Mucosa of stomach (tissue), 1 donor: ENCODE measurements around the gene KLRD1.
"Not testable (repeated sequence)": the region's sequence is repeated elsewhere in the genome, so short reads cannot be mapped to it uniquely, and the experiment has no call there.

Experiments used
- H3K27me3 ChIP-seq: one replicate; pipeline ENCODE4 v1.7.0; 2013; ENCODE audit warnings: mild to moderate bottlenecking, low read length; ENCODE audit not compliant: control insufficient read depth, insufficient read depth
- H3K36me3 ChIP-seq: one replicate; pipeline ENCODE4 v1.7.0; 2013; ENCODE audit warnings: low read length; ENCODE audit not compliant: control insufficient read depth, insufficient read depth
- H3K4me1 ChIP-seq: one replicate; pipeline ENCODE4 v1.7.0; 2013; ENCODE audit warnings: mild to moderate bottlenecking, low read length; ENCODE audit not compliant: control insufficient read depth, insufficient read depth
- H3K4me3 ChIP-seq: one replicate; pipeline ENCODE4 v1.7.0; 2013; ENCODE audit warnings: low read length
- H3K9ac ChIP-seq: one replicate; pipeline ENCODE4 v1.7.0; 2013; ENCODE audit warnings: mild to moderate bottlenecking, low read length, moderate library complexity
- H3K9me3 ChIP-seq: one replicate; pipeline ENCODE4 v1.7.0; 2013; ENCODE audit warnings: mild to moderate bottlenecking, low read length, moderate library complexity; ENCODE audit not compliant: control insufficient read depth
- donor health status: Pancreatic carcinoma.

KLRD1 gene

DNA sequence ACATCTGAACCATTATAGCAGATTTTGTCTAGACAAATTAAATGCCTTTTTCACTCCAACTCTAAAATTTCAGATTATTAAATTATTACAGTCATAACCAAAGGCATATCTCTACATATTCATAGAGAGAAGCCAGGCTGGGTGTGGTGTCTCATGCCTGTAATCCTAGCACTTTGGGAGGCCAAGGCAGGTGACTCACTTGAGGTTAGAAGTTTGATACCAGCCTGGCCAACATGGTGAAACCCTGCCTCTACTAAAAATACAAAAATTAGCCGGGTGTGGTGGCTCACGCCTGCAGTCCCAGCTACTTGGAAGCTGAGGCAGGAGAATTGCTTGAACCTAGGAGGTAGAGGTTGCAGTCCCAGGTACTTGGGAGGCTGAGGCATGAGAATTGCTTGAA lies 71.1 kb downstream of the KLRD1 start:
- H3K9me3 ChIP-seq, H3K4me3 ChIP-seq, H3K36me3 ChIP-seq, H3K4me1 ChIP-seq, H3K9ac ChIP-seq, H3K27me3 ChIP-seq: not testable (repeated sequence)
